ENCODE data around the gene GATAD2A.

- no peak for TF ChIP-seq CTCF (IDR thresholded peaks at IDR 0.05 in 2 of 3, conservative IDR thresholded peaks at IDR 0.05 in 1 of 3; ENCODE audit: control insufficient read depth in 2 of 3, extremely low read depth in 1 of 3, insufficient read depth in 1 of 3, low read depth in 3 of 3, low read length in 3 of 3)
- no peak for TF ChIP-seq EZH2 (IDR thresholded peaks at IDR 0.05; ENCODE audit: borderline replicate concordance, control insufficient read depth, low read depth, low read length)
- no peak for TF ChIP-seq YY1 (IDR thresholded peaks at IDR 0.05; ENCODE audit: low read depth, low read length)
- no peak for TF ChIP-seq FOXM1 (IDR thresholded peaks at IDR 0.05; ENCODE audit: low read depth, low read length)
- no peak for TF ChIP-seq MXI1 (IDR thresholded peaks at IDR 0.05; ENCODE audit: low read depth, low read length)
- no peak for TF ChIP-seq MYC (IDR thresholded peaks at IDR 0.05; ENCODE audit: insufficient read depth, insufficient read length, insufficient replicate concordance, low read length, severe bottlenecking)
- no peak for TF ChIP-seq YBX1 (IDR thresholded peaks at IDR 0.05)
- TF ChIP-seq RAD21 (IDR thresholded peaks at IDR 0.05; ENCODE audit: insufficient read depth, low read depth, low read length) = no peak
- TF ChIP-seq REST (IDR thresholded peaks at IDR 0.05; ENCODE audit: low read depth, low read length) = no peak
- no peak for TF ChIP-seq CREB1 (IDR thresholded peaks at IDR 0.05; ENCODE audit: low read depth)
- no peak for TF ChIP-seq POLR2A (IDR thresholded peaks at IDR 0.05; ENCODE audit: low read depth, low read length)
Measured at GRCh38 chr19:19544954-19545591, 139.6 kb downstream of the GATAD2A start.

All from GM12878 (cell line).